K562 (cell line): ENCODE results near the gene GRHPR. TPM values are rescaled to one million over a fixed set of nuclear protein-coding genes. Genes with fewer than 3 reads are reported as not detected.

Source experiments
- FOXM1 ChIP-seq, 2 experiments: fragments of 450-650 bp in 1 of 2; sonication (generic) in 1 of 2; formaldehyde crosslinking in 1 of 2; IDR thresholded peaks; 2 replicates each; pipeline versions ENCODE4 v1.6.1 to v1.9.0; 2017 to 2022; ENCODE audit warnings: low read depth in 2 of 2, mild to moderate bottlenecking in 2 of 2, missing genetic modification reagents in 1 of 2, moderate library complexity in 1 of 2
- HDAC8 ChIP-seq: fragments of 450-650 bp; IDR thresholded peaks from 2 replicates; pipeline ENCODE4 v1.6.1; 2016; ENCODE audit warnings: mild to moderate bottlenecking, missing genetic modification characterization, moderate library complexity, missing compliant biosample characterization
- ZNF134 ChIP-seq: fragments of 250-450 bp; sonication (Bioruptor Pico); conservative IDR thresholded peaks from 2 replicates; pipeline ENCODE4 v1.4.0; 2020
- ZNF274 ChIP-seq: IDR thresholded peaks from 2 replicates; pipeline ENCODE4 v1.6.1; 2011; ENCODE audit warnings: low read depth, mild to moderate bottlenecking, low read length, moderate library complexity, borderline replicate concordance
- polyA plus RNA-seq, 8 experiments: library from polyadenylated mRNA; depleted of rRNA in 4 of 8; stranded (reverse) in 5 of 8; unstranded in 3 of 8; fragments of >200 nt; fragmentation: Nextera tagmentation in 2 of 8; fragmentation: Illumina TruSeq in 1 of 8; extraction: Ambion mirVana in 2 of 8; extraction: Trizol in 1 of 8; gene quantifications; 2 replicates each; pipeline versions ENCODE4 v1.2.1 to v1.2.3, GENCODE V29; 2011 to 2014; ENCODE audit warnings: inconsistent platforms in 1 of 8, missing spikeins in 1 of 8
- total RNA-seq, 7 experiments: library from RNA; depleted of rRNA in 6 of 7; stranded (reverse); fragments of >200 nt in 6 of 7; fragmentation: Illumina TruSeq in 2 of 7; extraction: Trizol in 2 of 7; gene quantifications; 2 replicates each; pipeline versions ENCODE4 v1.2.1 to v1.2.3, GENCODE V29; 2011 to 2021; ENCODE audit warnings: low replicate concordance in 1 of 7
- TF ChIP-seq, protein P1 (sequence below): fragments of 450-650 bp; IDR thresholded peaks from 2 replicates; pipeline ENCODE4 v1.6.1; 2014; ENCODE audit warnings: low read depth, mild to moderate bottlenecking, moderate library complexity, borderline replicate concordance
- TF ChIP-seq, protein P2 (sequence below): IDR thresholded peaks from 2 replicates; pipeline ENCODE4 v1.6.1; 2011; ENCODE audit not compliant: insufficient read length; ENCODE audit errors: extremely low read depth
- TF ChIP-seq, protein P3 (sequence below): fragments of 450-650 bp; IDR thresholded peaks from 2 replicates; pipeline ENCODE4 v1.6.1; 2017; ENCODE audit warnings: mild to moderate bottlenecking, moderate library complexity
- TF ChIP-seq, protein P4 (sequence below): sonication (generic); formaldehyde crosslinking; IDR thresholded peaks from 2 replicates; pipeline ENCODE4 v1.8.1; 2022; ENCODE audit warnings: missing genetic modification reagents
- TF ChIP-seq, protein P5 (sequence below): IDR thresholded peaks from 2 replicates; pipeline ENCODE4 v1.6.1; 2012; ENCODE audit warnings: low read depth, low read length, improper control_type of control experiment, borderline replicate concordance

GRHPR gene
- total and polyA plus RNA-seq, 9 of the 15 experiments (the other 6 are each of a cell fraction or from before 2014, with no cell fraction given), result 38.9 to 144 (median 120) TPM

DNA sequence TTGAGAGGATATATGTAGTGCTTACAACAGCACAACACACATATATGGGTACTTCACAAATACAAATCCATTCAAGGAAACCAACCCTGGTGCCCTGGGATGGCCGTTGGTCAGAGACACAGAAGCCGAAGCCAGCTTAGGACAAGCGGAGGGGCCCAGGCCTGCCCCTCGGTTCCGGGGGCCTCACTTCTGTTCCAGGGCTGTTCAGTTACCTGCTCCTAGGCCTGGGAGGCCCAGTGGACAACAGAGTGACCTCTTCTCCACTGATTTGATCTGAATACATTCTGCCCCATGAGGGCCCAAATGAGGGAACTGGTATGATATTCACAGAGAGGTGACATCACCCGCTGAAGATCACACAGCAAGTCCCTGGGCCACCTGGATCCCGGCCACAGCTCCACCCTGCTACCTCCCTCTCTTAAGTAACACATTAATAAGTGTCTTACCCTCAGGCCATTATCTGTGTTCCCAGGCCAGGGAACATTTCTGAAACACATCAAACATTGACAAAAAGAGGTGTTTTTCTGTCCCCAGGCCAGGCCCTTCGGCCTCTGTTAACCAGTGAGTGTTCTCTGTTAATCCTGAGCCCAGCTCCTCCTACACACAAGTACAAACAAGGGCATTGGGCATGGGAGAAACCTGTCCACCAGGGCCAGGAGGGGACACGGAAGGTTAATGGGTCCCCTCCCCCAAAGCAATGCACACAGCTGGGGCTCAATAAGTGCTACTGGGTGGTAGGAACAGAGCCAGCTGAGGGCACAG is 4.5 kb upstream of the GRHPR start (continued):
- TF ChIP-seq, protein P1, sequence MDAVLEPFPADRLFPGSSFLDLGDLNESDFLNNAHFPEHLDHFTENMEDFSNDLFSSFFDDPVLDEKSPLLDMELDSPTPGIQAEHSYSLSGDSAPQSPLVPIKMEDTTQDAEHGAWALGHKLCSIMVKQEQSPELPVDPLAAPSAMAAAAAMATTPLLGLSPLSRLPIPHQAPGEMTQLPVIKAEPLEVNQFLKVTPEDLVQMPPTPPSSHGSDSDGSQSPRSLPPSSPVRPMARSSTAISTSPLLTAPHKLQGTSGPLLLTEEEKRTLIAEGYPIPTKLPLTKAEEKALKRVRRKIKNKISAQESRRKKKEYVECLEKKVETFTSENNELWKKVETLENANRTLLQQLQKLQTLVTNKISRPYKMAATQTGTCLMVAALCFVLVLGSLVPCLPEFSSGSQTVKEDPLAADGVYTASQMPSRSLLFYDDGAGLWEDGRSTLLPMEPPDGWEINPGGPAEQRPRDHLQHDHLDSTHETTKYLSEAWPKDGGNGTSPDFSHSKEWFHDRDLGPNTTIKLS, result no peak
- TF ChIP-seq, protein P2, sequence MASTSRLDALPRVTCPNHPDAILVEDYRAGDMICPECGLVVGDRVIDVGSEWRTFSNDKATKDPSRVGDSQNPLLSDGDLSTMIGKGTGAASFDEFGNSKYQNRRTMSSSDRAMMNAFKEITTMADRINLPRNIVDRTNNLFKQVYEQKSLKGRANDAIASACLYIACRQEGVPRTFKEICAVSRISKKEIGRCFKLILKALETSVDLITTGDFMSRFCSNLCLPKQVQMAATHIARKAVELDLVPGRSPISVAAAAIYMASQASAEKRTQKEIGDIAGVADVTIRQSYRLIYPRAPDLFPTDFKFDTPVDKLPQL, result no peak
- TF ChIP-seq, protein P3, sequence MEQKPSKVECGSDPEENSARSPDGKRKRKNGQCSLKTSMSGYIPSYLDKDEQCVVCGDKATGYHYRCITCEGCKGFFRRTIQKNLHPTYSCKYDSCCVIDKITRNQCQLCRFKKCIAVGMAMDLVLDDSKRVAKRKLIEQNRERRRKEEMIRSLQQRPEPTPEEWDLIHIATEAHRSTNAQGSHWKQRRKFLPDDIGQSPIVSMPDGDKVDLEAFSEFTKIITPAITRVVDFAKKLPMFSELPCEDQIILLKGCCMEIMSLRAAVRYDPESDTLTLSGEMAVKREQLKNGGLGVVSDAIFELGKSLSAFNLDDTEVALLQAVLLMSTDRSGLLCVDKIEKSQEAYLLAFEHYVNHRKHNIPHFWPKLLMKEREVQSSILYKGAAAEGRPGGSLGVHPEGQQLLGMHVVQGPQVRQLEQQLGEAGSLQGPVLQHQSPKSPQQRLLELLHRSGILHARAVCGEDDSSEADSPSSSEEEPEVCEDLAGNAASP, result no peak
- TF ChIP-seq ZNF134 (CRISPR knock-in tag) (no peak), FOXM1 (IDR thresholded peaks at IDR 0.05; ENCODE audit: low read depth) (no peak), FOXM1 (CRISPR knock-in tag; IDR thresholded peaks at IDR 0.05; ENCODE audit: low read depth) (no peak), ZNF274 (no peak), HDAC8 (tag) (no peak)
- TF ChIP-seq, protein P4, sequence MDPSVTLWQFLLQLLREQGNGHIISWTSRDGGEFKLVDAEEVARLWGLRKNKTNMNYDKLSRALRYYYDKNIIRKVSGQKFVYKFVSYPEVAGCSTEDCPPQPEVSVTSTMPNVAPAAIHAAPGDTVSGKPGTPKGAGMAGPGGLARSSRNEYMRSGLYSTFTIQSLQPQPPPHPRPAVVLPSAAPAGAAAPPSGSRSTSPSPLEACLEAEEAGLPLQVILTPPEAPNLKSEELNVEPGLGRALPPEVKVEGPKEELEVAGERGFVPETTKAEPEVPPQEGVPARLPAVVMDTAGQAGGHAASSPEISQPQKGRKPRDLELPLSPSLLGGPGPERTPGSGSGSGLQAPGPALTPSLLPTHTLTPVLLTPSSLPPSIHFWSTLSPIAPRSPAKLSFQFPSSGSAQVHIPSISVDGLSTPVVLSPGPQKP (CRISPR knock-in tag), result no peak
- TF ChIP-seq, protein P5, sequence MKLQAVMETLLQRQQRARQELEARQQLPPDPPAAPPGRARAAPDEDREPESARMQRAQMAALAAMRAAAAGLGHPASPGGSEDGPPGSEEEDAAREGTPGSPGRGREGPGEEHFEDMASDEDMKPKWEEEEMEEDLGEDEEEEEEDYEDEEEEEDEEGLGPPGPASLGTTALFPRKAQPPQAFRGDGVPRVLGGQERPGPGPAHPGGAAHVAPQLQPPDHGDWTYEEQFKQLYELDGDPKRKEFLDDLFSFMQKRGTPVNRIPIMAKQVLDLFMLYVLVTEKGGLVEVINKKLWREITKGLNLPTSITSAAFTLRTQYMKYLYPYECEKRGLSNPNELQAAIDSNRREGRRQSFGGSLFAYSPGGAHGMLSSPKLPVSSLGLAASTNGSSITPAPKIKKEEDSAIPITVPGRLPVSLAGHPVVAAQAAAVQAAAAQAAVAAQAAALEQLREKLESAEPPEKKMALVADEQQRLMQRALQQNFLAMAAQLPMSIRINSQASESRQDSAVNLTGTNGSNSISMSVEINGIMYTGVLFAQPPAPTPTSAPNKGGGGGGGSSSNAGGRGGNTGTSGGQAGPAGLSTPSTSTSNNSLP, result no peak
